Upper lobe of right lung (tissue), 1 donor: ENCODE measurements around the gene RAD51D. TPM values are rescaled to one million over a fixed set of nuclear protein-coding genes. Genes with fewer than 3 reads are reported as not detected.

Experiments
- ATAC-seq: fragments of 200-7000 bp; cut with Tn5 transposase; one replicate; pipeline ENCODE4 v1.9.1; 2020; ENCODE audit warnings: mild to moderate bottlenecking, moderate library complexity
- DNase-seq: peaks from one replicate; pipeline ENCODE4 v3.0.0-alpha.2; 2020
- H3K27ac ChIP-seq: fragments of 200-600 bp; one replicate; pipeline ENCODE4 v1.8.0; 2022
- H3K27me3 ChIP-seq: fragments of 200-600 bp; one replicate; pipeline ENCODE4 v1.8.0; 2022; ENCODE audit warnings: mild to moderate bottlenecking
- H3K36me3 ChIP-seq: fragments of 200-600 bp; one replicate; pipeline ENCODE4 v1.8.0; 2022
- H3K4me1 ChIP-seq: fragments of 200-600 bp; one replicate; pipeline ENCODE4 v1.8.0; 2022
- H3K4me3 ChIP-seq: fragments of 200-600 bp; one replicate; pipeline ENCODE4 v1.8.0; 2022; ENCODE audit warnings: mild to moderate bottlenecking
- H3K9me3 ChIP-seq: fragments of 200-600 bp; one replicate; pipeline ENCODE4 v1.8.0; 2022
- intact Hi-C: fragments of 100-400 bp; cut with DNase I; formaldehyde crosslinking; loops from one replicate; pipeline ENCODE4 v1.11.0; 2022
- total RNA-seq: library from RNA; stranded (reverse); fragmentation: NEBNext Ultra II Directional; extraction: Animal tissue kit (Norgen Biotek cat#: 25700); gene quantifications from one replicate; pipeline ENCODE4 v1.2.1, GENCODE V29; 2021
- TF ChIP-seq, protein P1 (sequence below): fragments of 200-600 bp; IDR thresholded peaks from one replicate; pipeline ENCODE4 v1.8.0; 2022; ENCODE audit warnings: antibody characterized with exemption
- donor health status: DM: no; HTN: yes; CAD: no; lungs with severe emphysema.

Gene RAD51D
- total RNA-seq, 1 donor from 2014 or later = 19.1 TPM

DNA sequence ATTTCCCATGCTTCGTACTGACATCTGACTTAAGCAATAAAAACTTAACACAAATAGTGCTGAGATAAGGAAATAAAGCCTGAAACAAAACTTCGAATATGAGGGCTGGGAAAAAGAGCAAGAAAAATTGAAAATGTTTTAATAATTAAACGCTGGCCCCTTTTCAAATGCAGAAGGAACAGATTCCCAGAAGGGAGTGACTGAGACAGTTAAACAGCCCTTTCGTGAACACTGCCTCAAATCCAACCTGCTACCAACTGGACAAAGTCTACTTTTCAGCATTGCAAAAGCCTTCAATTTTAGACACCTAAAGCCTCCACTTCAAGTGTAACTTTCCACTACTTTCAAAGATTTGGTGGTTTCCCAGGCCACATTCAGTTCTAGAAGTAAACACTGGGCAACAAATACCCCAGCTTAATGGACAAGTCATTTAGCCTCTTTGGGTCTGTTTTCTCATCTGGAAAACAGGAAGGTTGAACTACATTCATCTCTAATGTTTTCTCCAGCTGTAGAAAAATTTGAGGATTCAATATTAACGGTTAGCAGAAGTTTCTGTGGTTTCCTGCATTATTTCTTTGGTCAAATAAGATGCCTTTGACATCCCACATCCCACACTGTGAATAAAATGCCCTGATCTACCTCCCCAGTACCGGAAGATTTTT lies 68.0 kb downstream of the RAD51D start:
- TF ChIP-seq, protein P1, sequence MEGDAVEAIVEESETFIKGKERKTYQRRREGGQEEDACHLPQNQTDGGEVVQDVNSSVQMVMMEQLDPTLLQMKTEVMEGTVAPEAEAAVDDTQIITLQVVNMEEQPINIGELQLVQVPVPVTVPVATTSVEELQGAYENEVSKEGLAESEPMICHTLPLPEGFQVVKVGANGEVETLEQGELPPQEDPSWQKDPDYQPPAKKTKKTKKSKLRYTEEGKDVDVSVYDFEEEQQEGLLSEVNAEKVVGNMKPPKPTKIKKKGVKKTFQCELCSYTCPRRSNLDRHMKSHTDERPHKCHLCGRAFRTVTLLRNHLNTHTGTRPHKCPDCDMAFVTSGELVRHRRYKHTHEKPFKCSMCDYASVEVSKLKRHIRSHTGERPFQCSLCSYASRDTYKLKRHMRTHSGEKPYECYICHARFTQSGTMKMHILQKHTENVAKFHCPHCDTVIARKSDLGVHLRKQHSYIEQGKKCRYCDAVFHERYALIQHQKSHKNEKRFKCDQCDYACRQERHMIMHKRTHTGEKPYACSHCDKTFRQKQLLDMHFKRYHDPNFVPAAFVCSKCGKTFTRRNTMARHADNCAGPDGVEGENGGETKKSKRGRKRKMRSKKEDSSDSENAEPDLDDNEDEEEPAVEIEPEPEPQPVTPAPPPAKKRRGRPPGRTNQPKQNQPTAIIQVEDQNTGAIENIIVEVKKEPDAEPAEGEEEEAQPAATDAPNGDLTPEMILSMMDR = no peak
- no peaks in the 10 kb centered on the region for H3K36me3 ChIP-seq
- H3K4me1 ChIP-seq = peaks cover 37% of the 10 kb centered on the region
- no peaks in the 10 kb centered on the region for H3K27me3 ChIP-seq
- peak overlapping the region; percentile 70 for H3K27ac ChIP-seq
- no peak for DNase-seq
- intact Hi-C loops = no loop called here
- peak overlapping the region; percentile 0 for H3K4me3 ChIP-seq
- ATAC-seq = no peak
- no peaks in the 10 kb centered on the region for H3K9me3 ChIP-seq

DNA sequence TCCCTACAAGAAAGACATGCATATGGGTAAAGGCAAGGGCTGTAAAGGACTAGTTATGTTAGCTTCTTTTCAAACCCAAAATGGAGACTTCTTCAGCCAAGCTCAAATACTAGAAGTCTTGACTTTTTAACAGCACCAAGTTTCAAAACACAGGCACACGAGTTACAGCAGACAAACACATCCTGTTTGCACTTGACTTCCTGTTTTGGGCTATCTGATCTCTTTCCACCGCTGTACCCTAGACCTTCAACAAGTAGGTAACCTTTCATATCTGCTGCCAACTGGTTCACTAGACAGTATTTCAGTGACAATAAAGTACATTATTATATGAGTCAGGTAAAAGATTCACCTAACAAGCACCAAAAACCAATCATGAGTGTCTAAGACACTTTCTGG lies 68.5 kb downstream of the RAD51D start:
- ATAC-seq (peak; percentile 87), DNase-seq (no peak)
- intact Hi-C loops = no loop called here
- Histone ChIP-seq H3K27me3 (no peaks in the 10 kb centered on the region), H3K4me3 (peak overlapping the region; percentile 0), H3K36me3 (no peaks in the 10 kb centered on the region), H3K9me3 (no peaks in the 10 kb centered on the region), H3K27ac (peak overlapping the region; percentile 70), H3K4me1 (peaks cover 42% of the 10 kb centered on the region)
- TF ChIP-seq, protein P1 = no peak

DNA sequence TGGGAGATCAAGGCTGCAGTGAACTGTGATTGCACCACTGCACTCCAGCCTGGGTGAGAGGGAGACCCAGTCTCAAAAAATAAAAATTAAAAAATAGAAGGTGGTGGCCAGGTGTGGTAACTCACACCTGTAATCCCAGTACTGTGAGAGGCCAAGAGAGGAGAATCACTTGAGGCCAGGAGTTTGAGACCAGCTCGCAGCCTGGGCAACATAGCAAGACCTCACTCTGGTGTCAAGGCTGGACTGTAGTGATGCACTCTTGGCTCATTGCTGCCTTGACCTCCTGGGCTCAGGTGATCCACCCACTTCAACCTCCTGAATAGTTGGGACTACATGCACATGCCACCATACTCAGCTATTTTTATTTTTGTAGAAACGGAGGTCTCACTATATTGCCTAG lies 69.5 kb downstream of the RAD51D start:
- no peaks in the 10 kb centered on the region for H3K27me3 ChIP-seq
- no peaks in the 10 kb centered on the region for H3K9me3 ChIP-seq
- ATAC-seq = no peak
- H3K27ac ChIP-seq = no peak overlapping the region
- H3K36me3 ChIP-seq = no peaks in the 10 kb centered on the region
- intact Hi-C loops = no loop called here
- peaks cover 50% of the 10 kb centered on the region for H3K4me1 ChIP-seq
- no peak overlapping the region for H3K4me3 ChIP-seq
- no peak for DNase-seq
- TF ChIP-seq, protein P1 = no peak

DNA sequence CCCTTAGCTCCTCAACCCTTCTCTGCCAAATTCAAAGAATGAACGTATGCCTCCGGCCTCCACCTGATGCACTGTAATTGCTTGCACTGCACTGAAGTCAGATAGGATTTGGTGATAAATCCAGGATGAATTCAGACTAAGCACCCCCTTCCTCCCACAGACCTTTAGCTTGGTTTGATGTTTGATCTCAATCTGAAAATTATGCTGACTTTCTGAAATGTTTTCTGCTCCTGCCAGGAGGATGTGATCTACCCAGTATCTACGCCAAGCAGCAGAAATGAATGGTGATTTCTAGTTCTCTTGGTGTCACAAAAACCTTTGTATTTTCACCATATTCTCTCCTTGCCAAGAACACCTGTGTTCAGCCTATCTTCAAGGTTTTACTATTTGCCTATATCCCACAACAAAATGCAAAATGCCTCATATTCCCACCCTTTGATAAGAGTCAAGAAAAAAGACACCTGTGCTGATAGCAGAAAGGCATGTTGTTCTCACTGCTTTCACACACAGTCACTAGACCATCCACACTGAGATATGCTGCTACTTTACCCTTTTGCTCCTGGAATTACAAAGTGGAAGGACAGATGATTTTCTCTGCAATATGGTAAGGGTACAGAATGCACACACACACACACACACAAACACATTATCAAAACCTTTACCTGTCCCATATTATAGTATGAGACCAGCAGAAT lies 70.8 kb downstream of the RAD51D start:
- Histone ChIP-seq H3K4me1 (peaks cover 56% of the 10 kb centered on the region), H3K27me3 (no peaks in the 10 kb centered on the region), H3K36me3 (no peaks in the 10 kb centered on the region), H3K4me3 (no peak overlapping the region), H3K27ac (no peak overlapping the region), H3K9me3 (no peaks in the 10 kb centered on the region)
- TF ChIP-seq, protein P1 = no peak
- no peak for ATAC-seq
- no peak for DNase-seq
- intact Hi-C loops = no loop called here

DNA sequence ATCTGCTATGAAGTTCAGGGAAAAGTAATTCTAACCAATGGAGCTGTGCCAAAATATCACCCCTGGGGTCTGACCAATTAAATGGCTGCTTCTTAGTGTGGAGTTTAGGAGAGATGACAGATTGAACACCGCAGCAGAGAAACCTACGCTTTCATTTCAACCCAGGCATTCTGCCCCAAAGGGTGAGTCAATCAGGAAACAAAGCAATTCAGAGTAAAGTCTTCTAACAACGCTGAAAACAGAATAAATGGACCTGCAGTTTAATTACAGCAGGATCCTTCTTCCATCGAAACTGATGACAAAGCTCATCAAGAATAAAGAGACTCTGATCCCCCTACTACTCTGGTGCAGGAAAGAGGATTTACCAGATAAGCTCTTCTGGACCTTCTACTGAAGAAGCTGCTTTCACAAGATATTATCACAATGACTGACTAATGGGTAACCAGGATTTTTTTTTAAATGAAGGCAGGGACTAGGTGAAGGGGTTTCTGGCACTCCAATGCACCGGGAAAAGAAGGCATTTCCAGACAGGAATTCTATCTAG lies 72.8 kb downstream of the RAD51D start:
- no peak for DNase-seq
- H3K4me1 ChIP-seq = peaks cover 46% of the 10 kb centered on the region
- no peak overlapping the region for H3K4me3 ChIP-seq
- intact Hi-C loops = no loop called here
- no peak overlapping the region for H3K27ac ChIP-seq
- H3K27me3 ChIP-seq = no peaks in the 10 kb centered on the region
- no peak for ATAC-seq
- no peaks in the 10 kb centered on the region for H3K9me3 ChIP-seq
- TF ChIP-seq, protein P1 = no peak
- H3K36me3 ChIP-seq = no peaks in the 10 kb centered on the region
